ENCODE data around the gene ZNF385D.

The ZNF385D gene

GRCh38 chr3:21484057-21484827 is 266.8 kb downstream of the ZNF385D start:
- no peaks in the 10 kb centered on the region for H3K36me3 ChIP-seq (ENCODE audit: control insufficient read depth in 5 of 5, insufficient read depth in 5 of 5, low read length in 5 of 5)
- no peak overlapping the region for H3K4me3 ChIP-seq (ENCODE audit: low read depth in 1 of 5, low read length in 5 of 5)
- no peak overlapping the region for H3K27ac ChIP-seq (ENCODE audit: low read depth, low read length)
- no peaks in the 10 kb centered on the region for H3K9me3 ChIP-seq (ENCODE audit: control insufficient read depth in 5 of 5, low read length in 5 of 5)
- no peaks in the 10 kb centered on the region for H3K4me1 ChIP-seq (ENCODE audit: control insufficient read depth in 5 of 5, insufficient read depth in 5 of 5, low read length in 5 of 5)
- no peak overlapping the region for H3K9ac ChIP-seq (ENCODE audit: low read length in 5 of 5)
- no peaks in the 10 kb centered on the region for H3K27me3 ChIP-seq (ENCODE audit: control insufficient read depth in 5 of 5, insufficient read depth in 4 of 5, low read length in 5 of 5)

- Histone ChIP-seq H3K27me3 (ENCODE audit: control insufficient read depth in 5 of 5, insufficient read depth in 4 of 5, low read length in 5 of 5) (no peaks in the 10 kb centered on the region), H3K9ac (ENCODE audit: low read length in 5 of 5) (no peak overlapping the region), H3K36me3 (ENCODE audit: control insufficient read depth in 5 of 5, insufficient read depth in 5 of 5, low read length in 5 of 5) (no peaks in the 10 kb centered on the region), H3K27ac (ENCODE audit: low read depth, low read length) (no peak overlapping the region), H3K4me1 (ENCODE audit: control insufficient read depth in 5 of 5, insufficient read depth in 5 of 5, low read length in 5 of 5) (peaks cover 0 to 11% (median 0%) of the 10 kb centered on the region in 5 donors), H3K9me3 (ENCODE audit: control insufficient read depth in 5 of 5, low read length in 5 of 5) (no peaks in the 10 kb centered on the region), H3K4me3 (ENCODE audit: low read depth in 1 of 5, low read length in 5 of 5) (no peak overlapping the region)
Measured at GRCh38 chr3:21481991-21482390, 269.0 kb downstream of the ZNF385D start.

- H3K27me3 ChIP-seq (ENCODE audit: control insufficient read depth in 5 of 5, insufficient read depth in 4 of 5, low read length in 5 of 5): no peaks in the 10 kb centered on the region
- H3K9me3 ChIP-seq (ENCODE audit: control insufficient read depth in 5 of 5, low read length in 5 of 5): no peaks in the 10 kb centered on the region
- H3K4me1 ChIP-seq (ENCODE audit: control insufficient read depth in 5 of 5, insufficient read depth in 5 of 5, low read length in 5 of 5): peaks cover 0 to 11% (median 0%) of the 10 kb centered on the region in 5 donors
- no peak overlapping the region for H3K4me3 ChIP-seq (ENCODE audit: low read depth in 1 of 5, low read length in 5 of 5)
- H3K27ac ChIP-seq (ENCODE audit: low read depth, low read length): no peak overlapping the region
- no peak overlapping the region for H3K9ac ChIP-seq (ENCODE audit: low read length in 5 of 5)
- H3K36me3 ChIP-seq (ENCODE audit: control insufficient read depth in 5 of 5, insufficient read depth in 5 of 5, low read length in 5 of 5): no peaks in the 10 kb centered on the region
Measured at GRCh38 chr3:21477541-21478288, 273.3 kb downstream of the ZNF385D start.

- no peaks in the 10 kb centered on the region for H3K4me1 ChIP-seq (ENCODE audit: control insufficient read depth in 5 of 5, insufficient read depth in 5 of 5, low read length in 5 of 5)
- H3K4me3 ChIP-seq (ENCODE audit: low read depth in 1 of 5, low read length in 5 of 5): no peak overlapping the region
- no peak overlapping the region for H3K27ac ChIP-seq (ENCODE audit: low read depth, low read length)
Measured at GRCh38 chr3:21466476-21466875, 284.5 kb downstream of the ZNF385D start.

GRCh38 chr3:21464746-21465145 is 286.3 kb downstream of the ZNF385D start:
- no peaks in the 10 kb centered on the region for H3K36me3 ChIP-seq (ENCODE audit: control insufficient read depth in 5 of 5, insufficient read depth in 5 of 5, low read length in 5 of 5)
- H3K9me3 ChIP-seq (ENCODE audit: control insufficient read depth in 5 of 5, low read length in 5 of 5): no peaks in the 10 kb centered on the region
- no peak overlapping the region for H3K4me3 ChIP-seq (ENCODE audit: low read depth in 1 of 5, low read length in 5 of 5)
- no peak overlapping the region for H3K27ac ChIP-seq (ENCODE audit: low read depth, low read length)
- H3K9ac ChIP-seq (ENCODE audit: low read length in 5 of 5): no peak overlapping the region
- no peaks in the 10 kb centered on the region for H3K4me1 ChIP-seq (ENCODE audit: control insufficient read depth in 5 of 5, insufficient read depth in 5 of 5, low read length in 5 of 5)
- H3K27me3 ChIP-seq (ENCODE audit: control insufficient read depth in 5 of 5, insufficient read depth in 4 of 5, low read length in 5 of 5): no peaks in the 10 kb centered on the region

More at GRCh38 chr3:21466476-21466875, 284.5 kb downstream of the ZNF385D start:
- no peaks in the 10 kb centered on the region for H3K27me3 ChIP-seq (ENCODE audit: control insufficient read depth in 5 of 5, insufficient read depth in 4 of 5, low read length in 5 of 5)
- no peaks in the 10 kb centered on the region for H3K9me3 ChIP-seq (ENCODE audit: control insufficient read depth in 5 of 5, low read length in 5 of 5)
- H3K36me3 ChIP-seq (ENCODE audit: control insufficient read depth in 5 of 5, insufficient read depth in 5 of 5, low read length in 5 of 5): no peaks in the 10 kb centered on the region
- H3K9ac ChIP-seq (ENCODE audit: low read length in 5 of 5): no peak overlapping the region

- Histone ChIP-seq H3K27ac (ENCODE audit: low read depth, low read length) (no peak overlapping the region), H3K36me3 (ENCODE audit: control insufficient read depth in 5 of 5, insufficient read depth in 5 of 5, low read length in 5 of 5) (no peaks in the 10 kb centered on the region), H3K9ac (ENCODE audit: low read length in 5 of 5) (no peak overlapping the region), H3K4me1 (ENCODE audit: control insufficient read depth in 5 of 5, insufficient read depth in 5 of 5, low read length in 5 of 5) (no peaks in the 10 kb centered on the region), H3K9me3 (ENCODE audit: control insufficient read depth in 5 of 5, low read length in 5 of 5) (no peaks in the 10 kb centered on the region), H3K27me3 (ENCODE audit: control insufficient read depth in 5 of 5, insufficient read depth in 4 of 5, low read length in 5 of 5) (no peaks in the 10 kb centered on the region), H3K4me3 (ENCODE audit: low read depth in 1 of 5, low read length in 5 of 5) (no peak overlapping the region)
Measured at GRCh38 chr3:21463319-21463718, 287.7 kb downstream of the ZNF385D start.

GRCh38 chr3:21462141-21462540 is 288.9 kb downstream of the ZNF385D start:
- Histone ChIP-seq H3K27ac (ENCODE audit: low read depth, low read length) (no peak overlapping the region), H3K27me3 (ENCODE audit: control insufficient read depth in 5 of 5, insufficient read depth in 4 of 5, low read length in 5 of 5) (no peaks in the 10 kb centered on the region), H3K9ac (ENCODE audit: low read length in 5 of 5) (no peak overlapping the region), H3K9me3 (ENCODE audit: control insufficient read depth in 5 of 5, low read length in 5 of 5) (no peaks in the 10 kb centered on the region), H3K4me1 (ENCODE audit: control insufficient read depth in 5 of 5, insufficient read depth in 5 of 5, low read length in 5 of 5) (no peaks in the 10 kb centered on the region), H3K36me3 (ENCODE audit: control insufficient read depth in 5 of 5, insufficient read depth in 5 of 5, low read length in 5 of 5) (no peaks in the 10 kb centered on the region), H3K4me3 (ENCODE audit: low read depth in 1 of 5, low read length in 5 of 5) (no peak overlapping the region)

- Histone ChIP-seq H3K4me1 (ENCODE audit: control insufficient read depth in 5 of 5, insufficient read depth in 5 of 5, low read length in 5 of 5) (no peaks in the 10 kb centered on the region), H3K9me3 (ENCODE audit: control insufficient read depth in 5 of 5, low read length in 5 of 5) (no peaks in the 10 kb centered on the region), H3K4me3 (ENCODE audit: low read depth in 1 of 5, low read length in 5 of 5) (no peak overlapping the region), H3K27ac (ENCODE audit: low read depth, low read length) (no peak overlapping the region), H3K36me3 (ENCODE audit: control insufficient read depth in 5 of 5, insufficient read depth in 5 of 5, low read length in 5 of 5) (no peaks in the 10 kb centered on the region), H3K27me3 (ENCODE audit: control insufficient read depth in 5 of 5, insufficient read depth in 4 of 5, low read length in 5 of 5) (no peaks in the 10 kb centered on the region), H3K9ac (ENCODE audit: low read length in 5 of 5) (no peak overlapping the region)
Measured at GRCh38 chr3:21457084-21457483, 293.9 kb downstream of the ZNF385D start.

- Histone ChIP-seq H3K9ac (ENCODE audit: low read length in 5 of 5) (no peak overlapping the region), H3K27ac (ENCODE audit: low read depth, low read length) (no peak overlapping the region), H3K27me3 (ENCODE audit: control insufficient read depth in 5 of 5, insufficient read depth in 4 of 5, low read length in 5 of 5) (no peaks in the 10 kb centered on the region), H3K4me3 (ENCODE audit: low read depth in 1 of 5, low read length in 5 of 5) (no peak overlapping the region), H3K4me1 (ENCODE audit: control insufficient read depth in 5 of 5, insufficient read depth in 5 of 5, low read length in 5 of 5) (peaks cover 0 to 16% (median 0%) of the 10 kb centered on the region in 5 donors), H3K9me3 (ENCODE audit: control insufficient read depth in 5 of 5, low read length in 5 of 5) (no peaks in the 10 kb centered on the region), H3K36me3 (ENCODE audit: control insufficient read depth in 5 of 5, insufficient read depth in 5 of 5, low read length in 5 of 5) (no peaks in the 10 kb centered on the region)
Measured at GRCh38 chr3:21449738-21450137, 301.3 kb downstream of the ZNF385D start.

GRCh38 chr3:21447476-21448151 is 303.4 kb downstream of the ZNF385D start:
- no peaks in the 10 kb centered on the region for H3K36me3 ChIP-seq (ENCODE audit: control insufficient read depth in 5 of 5, insufficient read depth in 5 of 5, low read length in 5 of 5)
- H3K27ac ChIP-seq (ENCODE audit: low read depth, low read length): no peak overlapping the region
- no peaks in the 10 kb centered on the region for H3K9me3 ChIP-seq (ENCODE audit: control insufficient read depth in 5 of 5, low read length in 5 of 5)
- H3K4me1 ChIP-seq (ENCODE audit: control insufficient read depth in 5 of 5, insufficient read depth in 5 of 5, low read length in 5 of 5): peaks cover 0 to 19% (median 0%) of the 10 kb centered on the region in 5 donors
- H3K27me3 ChIP-seq (ENCODE audit: control insufficient read depth in 5 of 5, insufficient read depth in 4 of 5, low read length in 5 of 5): no peaks in the 10 kb centered on the region
- no peak overlapping the region for H3K9ac ChIP-seq (ENCODE audit: low read length in 5 of 5)
- peak overlapping the region in 2 of 5 donors; percentile 10 to 47 for H3K4me3 ChIP-seq (ENCODE audit: low read depth in 1 of 5, low read length in 5 of 5)
